ENCODE results near the gene XRN2.

- TF ChIP-seq POLR2AphosphoS5 (IDR thresholded peaks at IDR 0.05) = no peak
- TF ChIP-seq, protein P1, sequence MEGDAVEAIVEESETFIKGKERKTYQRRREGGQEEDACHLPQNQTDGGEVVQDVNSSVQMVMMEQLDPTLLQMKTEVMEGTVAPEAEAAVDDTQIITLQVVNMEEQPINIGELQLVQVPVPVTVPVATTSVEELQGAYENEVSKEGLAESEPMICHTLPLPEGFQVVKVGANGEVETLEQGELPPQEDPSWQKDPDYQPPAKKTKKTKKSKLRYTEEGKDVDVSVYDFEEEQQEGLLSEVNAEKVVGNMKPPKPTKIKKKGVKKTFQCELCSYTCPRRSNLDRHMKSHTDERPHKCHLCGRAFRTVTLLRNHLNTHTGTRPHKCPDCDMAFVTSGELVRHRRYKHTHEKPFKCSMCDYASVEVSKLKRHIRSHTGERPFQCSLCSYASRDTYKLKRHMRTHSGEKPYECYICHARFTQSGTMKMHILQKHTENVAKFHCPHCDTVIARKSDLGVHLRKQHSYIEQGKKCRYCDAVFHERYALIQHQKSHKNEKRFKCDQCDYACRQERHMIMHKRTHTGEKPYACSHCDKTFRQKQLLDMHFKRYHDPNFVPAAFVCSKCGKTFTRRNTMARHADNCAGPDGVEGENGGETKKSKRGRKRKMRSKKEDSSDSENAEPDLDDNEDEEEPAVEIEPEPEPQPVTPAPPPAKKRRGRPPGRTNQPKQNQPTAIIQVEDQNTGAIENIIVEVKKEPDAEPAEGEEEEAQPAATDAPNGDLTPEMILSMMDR (IDR thresholded peaks at IDR 0.05) = no peak
Measured at GRCh38 chr20:21376626-21377025, 73.5 kb downstream of the XRN2 start.

All from breast epithelium (tissue), 3 donors.